ENCODE results near the gene TBC1D22A.

DNA sequence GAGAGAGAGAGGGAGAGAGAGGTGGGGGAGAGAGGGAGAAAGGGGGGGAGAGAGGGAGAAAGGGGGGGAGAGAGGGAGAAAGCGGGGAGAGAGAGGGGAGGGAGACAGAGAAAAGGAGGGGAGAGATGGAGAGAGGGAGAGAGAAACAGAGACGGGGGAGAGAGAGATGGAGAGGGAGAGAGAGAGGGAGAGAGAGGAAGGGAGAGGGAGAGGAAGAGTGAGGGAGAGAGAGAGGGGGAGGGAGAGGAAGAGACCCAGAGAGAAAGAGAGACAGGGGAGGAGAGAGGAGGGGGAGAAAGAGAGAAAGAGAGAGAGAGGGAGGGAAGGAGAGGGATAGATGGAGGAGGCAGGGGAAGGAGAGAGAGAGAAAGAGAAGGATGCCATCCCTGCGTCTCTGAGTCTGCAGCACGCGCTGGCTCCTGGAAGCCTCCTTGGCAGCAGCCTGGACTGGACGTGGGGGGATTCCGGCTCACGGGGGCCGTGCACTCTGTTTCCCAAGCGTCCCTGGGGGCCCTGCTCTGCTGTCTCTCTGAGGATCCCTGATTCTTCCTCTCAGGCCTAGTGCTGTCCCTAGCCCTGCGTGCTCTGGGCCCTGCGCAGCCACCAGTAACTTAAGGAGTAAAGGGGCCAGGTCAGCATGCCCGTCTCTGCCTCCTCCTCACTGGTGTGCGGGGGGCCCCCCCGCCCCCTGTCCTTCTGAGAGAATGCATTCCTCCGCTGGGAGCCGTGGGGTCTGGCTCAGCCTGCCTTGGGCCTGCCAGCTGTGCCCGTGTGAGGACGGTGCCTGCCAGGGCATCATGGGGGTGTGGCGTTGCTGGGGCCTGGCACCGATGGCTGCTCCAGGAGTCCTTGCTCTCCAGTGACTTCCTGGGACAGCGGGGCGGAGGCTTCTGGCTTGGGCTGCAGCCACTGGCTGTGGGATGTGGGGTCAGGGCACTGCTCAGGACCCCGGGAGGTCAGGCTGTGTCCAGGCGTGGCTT is 429.5 kb downstream of the TBC1D22A start:
- TF ChIP-seq, protein P1, sequence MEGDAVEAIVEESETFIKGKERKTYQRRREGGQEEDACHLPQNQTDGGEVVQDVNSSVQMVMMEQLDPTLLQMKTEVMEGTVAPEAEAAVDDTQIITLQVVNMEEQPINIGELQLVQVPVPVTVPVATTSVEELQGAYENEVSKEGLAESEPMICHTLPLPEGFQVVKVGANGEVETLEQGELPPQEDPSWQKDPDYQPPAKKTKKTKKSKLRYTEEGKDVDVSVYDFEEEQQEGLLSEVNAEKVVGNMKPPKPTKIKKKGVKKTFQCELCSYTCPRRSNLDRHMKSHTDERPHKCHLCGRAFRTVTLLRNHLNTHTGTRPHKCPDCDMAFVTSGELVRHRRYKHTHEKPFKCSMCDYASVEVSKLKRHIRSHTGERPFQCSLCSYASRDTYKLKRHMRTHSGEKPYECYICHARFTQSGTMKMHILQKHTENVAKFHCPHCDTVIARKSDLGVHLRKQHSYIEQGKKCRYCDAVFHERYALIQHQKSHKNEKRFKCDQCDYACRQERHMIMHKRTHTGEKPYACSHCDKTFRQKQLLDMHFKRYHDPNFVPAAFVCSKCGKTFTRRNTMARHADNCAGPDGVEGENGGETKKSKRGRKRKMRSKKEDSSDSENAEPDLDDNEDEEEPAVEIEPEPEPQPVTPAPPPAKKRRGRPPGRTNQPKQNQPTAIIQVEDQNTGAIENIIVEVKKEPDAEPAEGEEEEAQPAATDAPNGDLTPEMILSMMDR (conservative IDR thresholded peaks at IDR 0.05; ENCODE audit: low read length), result no peak
- no peak for TF ChIP-seq EZH2phosphoT487 (IDR thresholded peaks at IDR 0.05; ENCODE audit: borderline replicate concordance, low read depth, low read length)

All from OCI-LY7 (cell line).